ENCODE measurements around the gene PDSS2.

DNA sequence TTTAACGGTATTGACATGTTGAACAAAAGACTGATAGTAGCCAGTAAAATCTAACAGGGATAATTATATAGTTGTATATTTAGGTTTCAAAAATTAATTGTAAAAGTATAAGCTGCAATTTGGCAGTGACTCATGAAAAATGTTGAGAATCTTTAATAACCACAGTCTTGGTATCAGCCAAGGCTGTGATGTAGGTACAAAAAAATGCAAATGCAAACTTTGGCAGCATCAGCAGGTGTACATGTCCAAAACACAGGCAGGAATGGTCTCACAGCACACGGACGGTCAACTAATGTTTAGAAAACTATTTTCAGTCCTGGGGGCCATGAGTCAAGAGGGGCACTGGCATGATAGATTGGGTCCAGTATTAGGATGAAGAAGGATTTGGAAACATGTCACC is 285.6 kb downstream of the PDSS2 start:
- no peak for TF ChIP-seq GATA2 (IDR thresholded peaks at IDR 0.05; ENCODE audit: low read depth, low read length)
- no peak for TF ChIP-seq GATA3 (IDR thresholded peaks at IDR 0.05; ENCODE audit: low read depth, low read length)
